ENCODE results near the gene ABCA7.
"Not testable (repeated sequence)": the region's sequence is repeated elsewhere in the genome, so short reads cannot be mapped to it uniquely, and the experiment has no call there.

Gene ABCA7

DNA sequence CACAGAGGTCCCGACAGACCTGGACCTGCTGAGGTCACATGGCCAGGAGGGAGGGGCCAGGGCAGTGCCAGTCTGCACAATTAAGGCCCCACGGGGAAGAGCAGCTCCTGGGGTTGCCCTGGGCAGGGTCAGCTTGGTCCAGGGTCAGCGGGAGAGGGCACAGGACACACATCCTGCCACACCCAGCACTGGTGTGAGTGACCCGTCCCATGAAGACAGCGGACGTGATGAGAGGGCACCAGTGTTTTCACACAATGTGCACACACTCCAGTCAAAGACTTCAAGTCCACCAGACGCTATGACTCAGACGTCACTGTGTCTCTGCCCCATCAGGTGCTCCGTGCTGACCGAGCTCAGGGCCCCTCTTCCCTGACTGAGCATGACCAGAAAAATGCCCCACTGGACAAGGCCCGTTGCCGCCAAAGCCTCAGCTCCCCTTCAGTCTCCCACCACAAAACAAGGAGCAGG is 23.2 kb upstream of the ABCA7 start:
- DNase-seq (ENCODE audit: low read depth) = no peak

DNA sequence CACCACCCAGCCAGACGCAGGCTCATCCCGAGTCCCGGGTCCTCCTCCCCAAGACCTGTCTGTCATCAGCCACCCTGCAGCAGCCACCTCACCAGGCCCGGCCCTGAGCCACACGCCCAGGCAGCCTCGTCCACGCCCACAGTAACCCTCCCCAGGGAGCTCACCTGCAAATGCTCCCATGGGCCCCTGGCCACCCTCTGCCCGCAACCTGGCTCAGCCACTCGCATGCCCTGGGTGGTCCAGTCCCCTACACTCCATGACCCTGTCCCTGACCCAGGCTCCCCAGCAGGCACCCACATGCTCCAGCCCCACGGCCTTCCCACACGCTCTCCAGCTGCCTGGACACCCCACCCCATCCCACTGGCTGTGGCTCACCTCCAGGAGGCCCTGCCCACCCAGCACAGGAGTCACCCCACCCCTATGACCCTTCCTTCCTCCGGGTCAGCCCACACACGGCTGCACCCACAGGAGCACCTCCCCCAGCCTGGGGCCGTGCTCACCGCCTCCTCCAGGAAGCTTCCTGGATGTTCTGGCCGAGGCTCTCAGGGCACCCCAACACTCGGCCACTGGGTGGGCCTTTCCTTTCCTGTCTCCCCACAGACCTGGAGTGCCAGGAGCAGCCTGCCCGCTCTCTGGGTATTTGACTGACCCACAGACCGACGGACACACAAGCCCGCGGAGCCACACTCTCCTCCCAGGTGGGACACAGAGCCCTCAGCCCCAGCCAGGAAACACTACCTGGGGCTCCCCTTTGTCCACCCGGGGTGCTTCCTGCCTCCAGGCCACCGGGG is 22.6 kb upstream of the ABCA7 start:
- DNase-seq (ENCODE audit: low read depth) = no peak

GRCh38 chr19:1017906-1018305 is 22.0 kb upstream of the ABCA7 start:
- no peak for DNase-seq (ENCODE audit: low read depth)

- DNase-seq (ENCODE audit: low read depth) = no peak
Observed at GRCh38 chr19:1018393-1018792, 21.5 kb upstream of the ABCA7 start.

DNA sequence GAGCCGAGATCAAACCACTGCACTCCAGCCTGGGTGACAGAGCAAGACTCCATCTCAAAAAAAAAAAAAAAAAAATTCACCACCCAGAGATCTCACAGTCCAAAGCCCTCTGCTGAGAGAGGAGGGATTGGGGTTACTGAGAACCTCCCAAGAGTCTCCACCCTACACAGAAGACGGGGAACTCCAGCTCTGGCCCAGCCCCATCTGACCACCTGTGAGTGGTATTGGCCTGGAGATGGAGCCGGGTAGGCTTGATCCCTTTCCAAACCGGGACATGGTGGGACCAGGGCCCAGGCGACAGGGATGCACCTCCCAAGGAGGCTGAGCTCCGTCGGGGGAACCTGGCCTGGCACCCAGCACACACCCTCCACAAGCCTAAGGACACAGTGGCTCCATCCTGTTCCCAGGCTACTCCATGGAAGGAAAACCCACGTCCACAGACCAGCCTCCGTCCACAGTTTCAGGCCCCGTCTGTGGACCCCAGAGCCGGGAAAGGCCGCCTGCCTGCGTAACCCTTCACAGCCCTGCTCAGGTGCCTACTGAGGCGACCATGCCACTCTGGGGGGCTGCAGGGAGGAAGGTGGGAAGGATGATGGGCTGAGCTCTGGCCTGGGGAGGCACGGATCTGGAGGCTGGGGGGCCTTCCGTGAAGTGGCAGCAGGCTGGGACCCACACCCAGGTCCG is 20.8 kb upstream of the ABCA7 start:
- DNase-seq (ENCODE audit: low read depth) = no peak

DNA sequence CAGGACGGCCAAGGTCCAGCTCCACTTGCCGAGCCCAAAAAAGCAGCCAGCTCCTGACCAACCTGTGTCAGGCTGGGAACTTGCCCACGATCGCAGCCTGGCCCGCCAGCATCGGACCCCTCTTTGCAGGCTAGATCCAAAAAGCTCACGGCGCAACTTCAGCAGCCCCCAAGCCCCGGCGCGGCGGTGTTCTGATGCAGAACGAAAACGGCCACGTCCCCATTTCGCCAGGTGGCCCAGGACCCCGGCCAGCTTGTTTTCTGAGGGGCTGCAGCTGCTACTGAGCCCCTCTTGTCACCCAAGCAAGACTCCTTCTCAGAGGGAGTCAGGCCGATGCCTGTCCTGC is 20.3 kb upstream of the ABCA7 start:
- no peak for DNase-seq (ENCODE audit: low read depth)

- DNase-seq (ENCODE audit: low read depth) = no peak
Observed at GRCh38 chr19:1019980-1020867, 19.7 kb upstream of the ABCA7 start.

- peak; percentile 72 for DNase-seq (ENCODE audit: low read depth)
Observed at GRCh38 chr19:1020868-1021425, 19.0 kb upstream of the ABCA7 start, which contains the start of gene TMEM259. TSS of gene TMEM259 (minus strand) at chr19:1021123. CDS start at chr19:1020996, 127 bp downstream.

- not testable (repeated sequence) for DNase-seq (ENCODE audit: low read depth)
Observed at GRCh38 chr19:1023883-1024188, 16.1 kb upstream of the ABCA7 start.

DNA sequence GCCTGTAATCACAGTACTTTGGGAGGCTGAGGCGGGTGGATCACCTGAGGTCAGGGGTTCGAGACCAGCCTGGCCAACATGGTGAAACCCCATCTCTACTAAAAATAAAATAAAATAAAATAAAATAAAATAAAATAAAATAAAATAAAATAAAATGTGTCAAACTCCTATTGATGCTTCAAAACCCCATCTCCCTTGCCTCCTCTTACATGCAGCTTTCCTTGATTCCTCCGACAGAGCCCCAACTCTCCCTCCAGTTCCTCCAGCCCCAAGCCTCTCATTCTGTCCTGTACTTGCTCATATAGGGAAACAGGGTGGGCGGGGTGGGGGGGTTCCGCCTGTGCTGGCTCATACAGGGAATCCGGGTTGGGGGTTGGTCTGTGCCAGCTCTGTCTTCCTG is 14.8 kb upstream of the ABCA7 start:
- DNase-seq (ENCODE audit: low read depth) = not testable (repeated sequence)

- DNase-seq (ENCODE audit: low read depth) = peak; percentile 31
Observed at GRCh38 chr19:1025960-1026782, 13.7 kb upstream of the ABCA7 start, which contains the start of gene CNN2. TSS of gene CNN2 (plus strand) at chr19:1026608. CDS start at chr19:1026662, 54 bp downstream.

DNA sequence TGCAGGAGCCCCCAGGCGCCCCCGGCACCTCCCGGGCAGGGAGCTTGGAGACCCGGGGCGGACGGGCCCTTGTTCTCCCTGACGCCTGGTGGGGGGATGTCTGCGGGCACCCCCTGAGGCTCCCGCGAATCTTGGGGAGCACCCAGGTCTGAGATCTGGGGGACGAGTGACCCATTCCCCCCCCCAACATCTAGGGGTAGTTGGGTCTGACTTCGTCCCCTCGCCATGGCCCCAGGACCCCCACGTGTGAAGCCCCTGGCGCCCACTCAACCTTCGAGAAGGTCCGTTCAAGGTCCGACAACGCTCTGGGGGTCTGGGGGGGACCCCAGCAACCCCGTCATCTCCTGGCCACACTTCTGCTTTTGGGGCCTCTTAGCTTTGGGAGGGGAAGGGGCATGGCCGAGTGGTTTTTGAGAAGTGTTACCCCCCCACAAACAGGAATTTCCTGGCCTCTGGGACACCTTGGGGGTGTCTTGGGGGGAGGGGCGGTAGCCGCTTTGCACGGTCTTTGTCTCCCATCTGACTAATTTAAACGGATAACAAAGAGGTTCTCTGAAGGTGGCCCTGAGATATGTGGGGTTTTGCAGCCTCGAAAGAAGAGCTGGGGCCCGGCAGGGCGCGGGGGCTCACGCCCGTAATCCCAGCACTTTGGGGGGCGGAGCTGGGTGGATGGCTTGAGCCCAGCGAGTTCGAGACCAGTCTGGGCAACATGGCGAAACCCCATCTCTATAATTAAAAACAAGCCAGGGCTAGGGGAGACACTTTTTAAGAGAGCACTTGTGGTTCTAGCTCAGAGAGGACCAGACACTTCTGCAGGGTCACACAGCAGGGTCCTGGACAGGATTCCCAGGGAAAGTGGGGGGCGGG is 12.9 kb upstream of the ABCA7 start:
- DNase-seq (ENCODE audit: low read depth) = no peak

DNA sequence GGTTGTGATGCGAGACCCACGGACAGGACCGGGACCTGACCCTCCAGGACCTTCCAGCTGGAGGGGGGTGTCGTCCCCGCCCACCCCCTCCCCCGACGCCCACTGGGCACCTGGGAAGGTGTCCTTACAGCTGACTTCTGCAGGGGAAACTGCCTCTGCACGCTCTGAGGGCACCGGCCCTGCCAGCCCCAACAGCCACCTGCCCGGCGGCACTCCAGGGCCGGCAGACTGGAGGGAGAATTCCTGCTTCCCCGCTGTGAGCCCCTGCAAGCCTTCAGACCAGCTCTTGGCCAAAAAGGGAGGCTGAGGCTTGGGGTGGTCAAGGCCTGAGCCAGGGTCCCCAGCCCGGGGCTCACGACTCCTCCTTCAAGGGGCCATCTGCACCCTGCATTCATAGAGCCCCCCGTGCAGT is 12.3 kb upstream of the ABCA7 start:
- DNase-seq (ENCODE audit: low read depth) = no peak

DNA sequence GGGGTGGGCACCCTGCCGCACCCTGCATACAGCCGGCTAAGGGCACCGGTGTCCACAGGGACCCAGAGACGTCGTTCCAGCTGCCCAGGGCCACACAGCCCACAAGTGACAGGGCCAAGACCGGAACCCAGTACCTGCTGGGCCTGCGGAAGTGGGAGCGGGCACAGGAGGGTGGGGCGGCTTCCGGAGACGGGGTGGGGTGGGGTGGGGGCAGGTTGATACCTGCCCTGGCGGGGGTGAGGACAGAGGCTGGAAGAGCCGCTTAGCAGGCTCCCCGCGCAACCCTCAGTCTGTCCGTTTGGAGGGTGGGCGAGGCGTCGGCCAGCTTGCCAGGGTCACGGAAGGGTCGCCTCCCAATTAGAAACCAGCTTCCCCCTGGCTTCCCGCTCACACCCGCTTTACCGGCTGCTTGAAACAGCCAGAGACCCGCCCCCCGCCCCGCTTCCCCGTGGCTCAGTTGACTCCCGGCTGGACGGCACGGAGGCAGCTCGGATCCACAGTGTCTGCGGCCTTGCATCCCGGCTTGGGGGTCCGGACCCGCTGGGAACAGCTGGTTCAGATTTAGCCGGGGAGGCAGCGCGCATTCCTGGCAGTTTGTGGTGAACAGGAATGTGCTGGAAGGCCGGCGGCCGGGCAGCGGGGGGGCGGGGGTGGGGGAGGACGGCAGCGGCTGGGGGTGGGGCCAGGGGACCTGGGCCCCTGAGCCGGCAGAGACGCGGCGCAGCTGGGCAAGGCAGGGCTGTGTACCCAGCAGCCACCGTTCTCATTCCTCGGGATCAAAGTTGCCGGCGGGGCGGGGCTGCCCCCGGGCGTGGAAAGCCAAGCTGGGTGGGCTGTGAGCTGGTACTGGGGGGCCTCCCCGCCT is 11.6 kb upstream of the ABCA7 start:
- DNase-seq (ENCODE audit: low read depth) = peak; percentile 76

DNA sequence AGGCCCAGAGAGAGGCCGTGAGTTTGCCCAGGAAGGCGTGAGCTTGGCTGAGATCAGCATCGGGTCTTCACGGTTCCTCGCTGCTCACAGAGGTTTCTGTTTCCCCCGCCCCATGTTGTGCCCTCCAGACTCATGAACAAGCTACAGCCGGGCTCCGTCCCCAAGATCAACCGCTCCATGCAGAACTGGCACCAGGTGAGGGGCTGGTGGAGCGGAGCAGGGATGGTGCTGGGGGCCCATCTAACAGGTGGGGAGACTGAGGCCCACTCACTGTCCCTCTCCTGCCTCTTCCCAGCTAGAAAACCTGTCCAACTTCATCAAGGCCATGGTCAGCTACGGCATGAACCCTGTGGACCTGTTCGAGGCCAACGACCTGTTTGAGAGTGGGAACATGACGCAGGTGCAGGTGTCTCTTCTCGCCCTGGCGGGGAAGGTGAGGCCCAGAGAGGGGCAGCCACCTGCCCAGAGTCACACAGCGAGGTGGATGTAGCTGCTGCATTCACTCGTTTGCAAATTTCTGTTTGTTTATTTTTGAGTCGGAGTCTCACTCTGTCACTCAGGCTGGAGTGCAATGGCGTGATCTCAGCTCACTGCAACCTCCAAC is 7.5 kb upstream of the ABCA7 start:
- DNase-seq (ENCODE audit: low read depth) = no peak

- DNase-seq (ENCODE audit: low read depth) = no peak
Observed at GRCh38 chr19:1035998-1036621, 3.8 kb upstream of the ABCA7 start.

GRCh38 chr19:1037621-1038064 is 2.3 kb upstream of the ABCA7 start:
- DNase-seq (ENCODE audit: low read depth) = no peak

DNA sequence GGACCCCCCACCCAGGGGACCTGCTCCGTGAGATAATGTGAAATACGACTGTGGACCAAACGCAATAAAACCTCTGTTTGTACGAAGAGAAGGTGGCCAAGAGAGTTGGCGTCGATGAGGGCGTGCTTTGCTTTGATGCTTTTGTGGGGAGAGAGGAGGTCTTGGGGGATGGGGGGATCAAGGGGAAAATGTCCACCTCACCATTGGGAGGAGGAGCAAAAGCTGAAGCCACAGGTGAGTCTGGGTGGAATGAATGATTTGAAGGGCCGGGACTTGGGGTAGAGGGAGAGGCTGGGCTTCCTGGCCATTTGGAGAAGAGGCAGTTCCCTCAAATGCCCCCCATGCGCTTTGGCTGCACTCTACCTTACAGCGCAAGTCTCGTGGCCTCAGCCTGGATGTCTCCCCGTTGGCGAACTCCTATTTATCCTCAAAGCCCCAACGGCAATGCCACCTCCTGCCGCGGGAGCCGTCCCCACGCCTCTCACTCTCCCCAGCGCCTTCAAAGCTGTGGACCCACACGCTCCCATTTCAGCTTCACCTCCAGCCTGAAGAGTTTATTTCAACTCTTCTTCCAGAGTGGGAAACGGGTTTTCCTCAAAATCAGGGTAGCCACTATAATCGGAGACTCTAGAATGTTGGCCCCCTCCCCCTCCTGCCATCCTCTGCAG is 795 bp upstream of the ABCA7 start:
- DNase-seq (ENCODE audit: low read depth) = peak; percentile 13

All from GM04503 (cell line).